K562 (cell line): ENCODE results near the gene TMEM11. TPM values are rescaled to one million over a fixed set of nuclear protein-coding genes. Genes with fewer than 3 reads are reported as not detected.

ENCODE experiments used
- CHD7 ChIP-seq: fragments of 200-600 bp; sonication (generic); IDR thresholded peaks from one replicate; pipeline ENCODE4 v1.6.1; 2012; ENCODE audit warnings: mild to moderate bottlenecking, low read depth, low read length, inconsistent platforms
- FOXA1 ChIP-seq: fragments of 450-650 bp; IDR thresholded peaks from 2 replicates; pipeline ENCODE4 v1.6.1; 2016; ENCODE audit warnings: mild to moderate bottlenecking, borderline replicate concordance
- HDAC1 ChIP-seq, 2 experiments: fragments of 450-650 bp; IDR thresholded peaks; 2 replicates each; pipeline ENCODE4 v1.6.1; 2016 to 2017; ENCODE audit warnings: inconsistent platforms in 1 of 2, mild to moderate bottlenecking in 1 of 2, moderate library complexity in 1 of 2
- HDAC2 ChIP-seq: fragments of 450-650 bp; IDR thresholded peaks from 2 replicates; pipeline ENCODE4 v1.6.1; 2016; ENCODE audit warnings: mild to moderate bottlenecking
- IFI16 ChIP-seq: fragments of 250-450 bp; sonication (Bioruptor Pico); IDR thresholded peaks from 2 replicates; pipeline ENCODE4 v2.1.2; 2022; ENCODE audit warnings: mild to moderate bottlenecking, inconsistent platforms
- KDM1A ChIP-seq, 2 experiments: fragments of 450-650 bp; IDR thresholded peaks; 2 replicates each; pipeline ENCODE4 v1.6.1; 2016; ENCODE audit warnings: mild to moderate bottlenecking in 2 of 2
- POLR2G ChIP-seq: fragments of 200-400 bp; formaldehyde crosslinking; IDR thresholded peaks from 2 replicates; pipeline ENCODE4 v1.6.1; 2017; ENCODE audit warnings: low read depth, mild to moderate bottlenecking, antibody characterized with exemption, low read length, moderate library complexity
- ZNF212 ChIP-seq: fragments of 450-650 bp; formaldehyde crosslinking; IDR thresholded peaks from 2 replicates; pipeline ENCODE4 v1.4.0; 2020; ENCODE audit warnings: mild to moderate bottlenecking
- ZNF347 ChIP-seq: fragments of 450-650 bp; formaldehyde crosslinking; IDR thresholded peaks from 2 replicates; pipeline ENCODE4 v1.4.0; 2020; ENCODE audit warnings: low read depth, mild to moderate bottlenecking, moderate library complexity
- polyA plus RNA-seq, 8 experiments: library from polyadenylated mRNA; depleted of rRNA in 4 of 8; stranded (reverse) in 5 of 8; unstranded in 3 of 8; fragments of >200 nt; fragmentation: Nextera tagmentation in 2 of 8; fragmentation: Illumina TruSeq in 1 of 8; extraction: Ambion mirVana in 2 of 8; extraction: Trizol in 1 of 8; gene quantifications; 2 replicates each; pipeline versions ENCODE4 v1.2.1 to v1.2.3, GENCODE V29; 2011 to 2014; ENCODE audit warnings: inconsistent platforms in 1 of 8, missing spikeins in 1 of 8
- total RNA-seq, 7 experiments: library from RNA; depleted of rRNA in 6 of 7; stranded (reverse); fragments of >200 nt in 6 of 7; fragmentation: Illumina TruSeq in 2 of 7; extraction: Trizol in 2 of 7; gene quantifications; 2 replicates each; pipeline versions ENCODE4 v1.2.1 to v1.2.3, GENCODE V29; 2011 to 2021; ENCODE audit warnings: low replicate concordance in 1 of 7
- TF ChIP-seq, protein P1 (sequence below), 2 experiments: fragments of 450-650 bp; IDR thresholded peaks; 2 replicates each; pipeline ENCODE4 v1.6.1; 2018; ENCODE audit warnings: mild to moderate bottlenecking in 2 of 2, low read depth in 1 of 2; ENCODE audit not compliant: partially characterized antibody in 2 of 2

The TMEM11 gene
- total and polyA plus RNA-seq, 9 of the 15 experiments (the other 6 are each of a cell fraction or from before 2014, with no cell fraction given), result 12.0 to 40.7 (median 30.0) TPM

DNA sequence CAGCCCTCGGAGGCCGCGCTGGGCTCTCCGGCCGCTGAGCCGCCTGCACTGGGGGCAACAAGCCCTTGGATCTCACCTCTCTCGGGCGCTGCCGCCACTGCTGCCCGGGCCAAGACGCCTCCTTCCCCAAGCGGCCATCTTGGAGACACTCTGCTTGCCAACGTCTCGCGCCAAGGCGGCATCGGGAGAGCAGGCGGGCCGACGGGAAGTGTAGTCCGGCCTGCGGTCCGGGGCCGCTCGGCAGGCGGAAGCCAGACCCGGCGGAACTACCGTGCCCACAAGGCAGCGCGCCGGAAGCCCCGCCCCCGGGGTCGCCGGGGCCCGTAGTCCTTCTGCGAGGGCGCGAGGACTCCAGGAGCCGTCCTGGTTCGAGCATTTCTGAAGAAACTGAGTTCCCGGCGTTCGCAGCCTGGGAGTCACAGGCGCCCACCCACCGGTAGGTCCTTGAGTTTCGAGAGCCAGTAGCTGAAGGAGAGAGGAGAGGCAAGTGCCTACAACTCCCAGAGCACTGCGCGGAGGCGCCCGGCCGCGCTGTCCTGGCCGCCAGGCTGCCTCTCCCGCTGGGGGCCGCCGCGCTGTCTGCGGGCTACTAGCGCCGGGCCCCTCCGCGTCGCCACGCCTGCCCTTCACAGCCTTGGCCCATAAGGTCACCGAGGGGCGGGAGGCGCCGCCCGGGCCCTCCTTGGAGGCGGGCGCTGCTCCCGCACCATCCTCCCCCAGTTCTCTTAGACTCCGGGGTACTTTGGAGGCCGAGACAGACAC lies at the start of gene TMEM11 (continued):
- no peak for TF ChIP-seq HDAC1 (IDR thresholded peaks at IDR 0.05)
- TF ChIP-seq, protein P1, sequence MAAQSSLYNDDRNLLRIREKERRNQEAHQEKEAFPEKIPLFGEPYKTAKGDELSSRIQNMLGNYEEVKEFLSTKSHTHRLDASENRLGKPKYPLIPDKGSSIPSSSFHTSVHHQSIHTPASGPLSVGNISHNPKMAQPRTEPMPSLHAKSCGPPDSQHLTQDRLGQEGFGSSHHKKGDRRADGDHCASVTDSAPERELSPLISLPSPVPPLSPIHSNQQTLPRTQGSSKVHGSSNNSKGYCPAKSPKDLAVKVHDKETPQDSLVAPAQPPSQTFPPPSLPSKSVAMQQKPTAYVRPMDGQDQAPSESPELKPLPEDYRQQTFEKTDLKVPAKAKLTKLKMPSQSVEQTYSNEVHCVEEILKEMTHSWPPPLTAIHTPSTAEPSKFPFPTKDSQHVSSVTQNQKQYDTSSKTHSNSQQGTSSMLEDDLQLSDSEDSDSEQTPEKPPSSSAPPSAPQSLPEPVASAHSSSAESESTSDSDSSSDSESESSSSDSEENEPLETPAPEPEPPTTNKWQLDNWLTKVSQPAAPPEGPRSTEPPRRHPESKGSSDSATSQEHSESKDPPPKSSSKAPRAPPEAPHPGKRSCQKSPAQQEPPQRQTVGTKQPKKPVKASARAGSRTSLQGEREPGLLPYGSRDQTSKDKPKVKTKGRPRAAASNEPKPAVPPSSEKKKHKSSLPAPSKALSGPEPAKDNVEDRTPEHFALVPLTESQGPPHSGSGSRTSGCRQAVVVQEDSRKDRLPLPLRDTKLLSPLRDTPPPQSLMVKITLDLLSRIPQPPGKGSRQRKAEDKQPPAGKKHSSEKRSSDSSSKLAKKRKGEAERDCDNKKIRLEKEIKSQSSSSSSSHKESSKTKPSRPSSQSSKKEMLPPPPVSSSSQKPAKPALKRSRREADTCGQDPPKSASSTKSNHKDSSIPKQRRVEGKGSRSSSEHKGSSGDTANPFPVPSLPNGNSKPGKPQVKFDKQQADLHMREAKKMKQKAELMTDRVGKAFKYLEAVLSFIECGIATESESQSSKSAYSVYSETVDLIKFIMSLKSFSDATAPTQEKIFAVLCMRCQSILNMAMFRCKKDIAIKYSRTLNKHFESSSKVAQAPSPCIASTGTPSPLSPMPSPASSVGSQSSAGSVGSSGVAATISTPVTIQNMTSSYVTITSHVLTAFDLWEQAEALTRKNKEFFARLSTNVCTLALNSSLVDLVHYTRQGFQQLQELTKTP (IDR thresholded peaks at IDR 0.05; ENCODE audit: low read depth in 1 of 2, partially characterized antibody in 2 of 2), result peak in 1 of 2 experiments; percentile 99
- TF ChIP-seq ZNF212 (CRISPR knock-in tag), result no peak
- no peak for TF ChIP-seq KDM1A (IDR thresholded peaks at IDR 0.05)
- TF ChIP-seq FOXA1, result no peak
- TF ChIP-seq HDAC2, result no peak
- TF ChIP-seq CHD7, result no peak
- no peak for TF ChIP-seq IFI16 (CRISPR knock-in tag)
- peak; percentile 93 for TF ChIP-seq POLR2G
- no peak for TF ChIP-seq ZNF347
